Panc1 (cell line): ENCODE measurements around the gene PSMB5. TPM values are rescaled to one million over a fixed set of nuclear protein-coding genes. Genes with fewer than 3 reads are reported as not detected.

Experiments used
- ATAC-seq: fragments of 200-7000 bp; cut with Tn5 transposase; 2 replicates; pipeline ENCODE4 v1.9.1; 2020; ENCODE audit warnings: mild to moderate bottlenecking, moderate library complexity
- BruUV-seq: library from RNA; stranded (reverse); fragments of 400-500 nt; replicated peaks from 2 replicates; lab custom pipeline; 2021; lab: Mats Ljungman, UMichigan
- CTCF ChIA-PET: fragments of 300-600 bp; sonication (Branson Sonifier 250); formaldehyde crosslinking; loops from one replicate; lab custom pipeline; 2022; ENCODE audit warnings: antibody characterized with exemption; lab: Charles Lee
- POLR2A ChIA-PET: fragments of 300-600 bp; sonication (Branson Sonifier 250); formaldehyde crosslinking; loops from one replicate; lab custom pipeline; 2022; ENCODE audit warnings: antibody characterized with exemption; lab: Charles Lee
- DNase-seq: peaks from one replicate; pipeline ENCODE4 v3.0.0-alpha.2; 2010; ENCODE audit warnings: low read depth, low spot score
- H3K27ac ChIP-seq: 2 replicates; pipeline ENCODE4 v1.5.1; 2011; ENCODE audit warnings: mild to moderate bottlenecking, low read length, inconsistent platforms
- H3K27me3 ChIP-seq: fragments of 200-500 bp; sonication (Bioruptor generic); 2 replicates; pipeline ENCODE4 v1.6.0; 2014; ENCODE audit warnings: low read length, inconsistent platforms; ENCODE audit not compliant: control insufficient read depth, insufficient read depth
- H3K36me3 ChIP-seq: fragments of 200-500 bp; sonication (Bioruptor generic); 2 replicates; pipeline ENCODE4 v1.5.1; 2014; ENCODE audit warnings: inconsistent platforms, mild to moderate bottlenecking, low read length, moderate library complexity; ENCODE audit not compliant: control insufficient read depth, insufficient read depth
- H3K4me1 ChIP-seq: 2 replicates; pipeline ENCODE4 v1.5.1; 2011; ENCODE audit warnings: inconsistent platforms, mild to moderate bottlenecking, low read length, moderate library complexity; ENCODE audit not compliant: control insufficient read depth, insufficient read depth
- H3K4me3 ChIP-seq, 2 experiments: 2 replicates each; pipeline ENCODE4 v1.5.1; 2011 to 2012; ENCODE audit warnings: low read depth in 2 of 2, low read length in 2 of 2, mild to moderate bottlenecking in 2 of 2, inconsistent platforms in 1 of 2, moderate library complexity in 1 of 2
- H3K9me3 ChIP-seq: fragments of 200-500 bp; sonication (Bioruptor generic); 2 replicates; pipeline ENCODE4 v1.5.1; 2014; ENCODE audit warnings: low read depth, mild to moderate bottlenecking, inconsistent platforms, low read length, moderate library complexity; ENCODE audit not compliant: control insufficient read depth, insufficient read depth
- CTCF ChIP-seq: fragments of 450-650 bp; IDR thresholded peaks from 2 replicates; pipeline ENCODE4 v1.5.1; 2017; ENCODE audit warnings: mild to moderate bottlenecking
- POLR2AphosphoS5 ChIP-seq: IDR thresholded peaks from 2 replicates; pipeline ENCODE4 v1.6.1; 2012; ENCODE audit warnings: mild to moderate bottlenecking, low read depth, low read length, moderate library complexity
- SIN3A ChIP-seq: IDR thresholded peaks from 2 replicates; pipeline ENCODE4 v1.6.1; 2012; ENCODE audit warnings: low read depth, mild to moderate bottlenecking, low read length, moderate library complexity, borderline replicate concordance; ENCODE audit not compliant: insufficient read depth
- TCF7L2 ChIP-seq: IDR thresholded peaks from 2 replicates; pipeline ENCODE4 v1.6.1; 2011; ENCODE audit warnings: mild to moderate bottlenecking, low read depth, low read length, inconsistent platforms
- in situ Hi-C: cut with HindIII; loops from 2 replicates; pipeline ENCODE4 v1.10.0; 2016; ENCODE audit warnings: low sequenced_read_pairs, low pct_unique_long_range_greater_than_20kb
- intact Hi-C: fragments of 100-400 bp; cut with micrococcal nuclease; formaldehyde crosslinking; loops from one replicate; pipeline ENCODE4 v1.10.0; 2022; ENCODE audit not compliant: unreplicated experiment
- total RNA-seq: library from RNA; stranded (reverse); gene quantifications from one replicate; pipeline ENCODE4 v1.2.1, GENCODE V29; 2021; ENCODE audit not compliant: unreplicated experiment
- TF ChIP-seq, protein P1 (sequence below), 2 experiments: IDR thresholded peaks; 2 replicates each; pipeline ENCODE4 v1.6.1; 2011 to 2012; ENCODE audit warnings: low read depth in 2 of 2, control low read depth in 1 of 2, low read length in 1 of 2, mild to moderate bottlenecking in 1 of 2, moderate library complexity in 1 of 2; ENCODE audit not compliant: insufficient read depth in 1 of 2

PSMB5 gene
- total RNA-seq, 1 experiment from 2014 or later, result 149 TPM

GRCh38 chr14:22981876-22982476 lies 52.7 kb downstream of the PSMB5 start:
- intact Hi-C loops (no loop called here), in situ Hi-C loops (no loop called here)
- Histone ChIP-seq H3K4me1 (peaks cover 18% of the 10 kb centered on the region), H3K9me3 (no peaks in the 10 kb centered on the region), H3K27me3 (no peaks in the 10 kb centered on the region), H3K4me3 (peak overlapping the region; percentile 66 to 76), H3K36me3 (no peaks in the 10 kb centered on the region; the same call in 1 of the 2 replicates), H3K27ac (peak overlapping the region; percentile 87)
- no peak for TF ChIP-seq CTCF
- TF ChIP-seq, protein P1, sequence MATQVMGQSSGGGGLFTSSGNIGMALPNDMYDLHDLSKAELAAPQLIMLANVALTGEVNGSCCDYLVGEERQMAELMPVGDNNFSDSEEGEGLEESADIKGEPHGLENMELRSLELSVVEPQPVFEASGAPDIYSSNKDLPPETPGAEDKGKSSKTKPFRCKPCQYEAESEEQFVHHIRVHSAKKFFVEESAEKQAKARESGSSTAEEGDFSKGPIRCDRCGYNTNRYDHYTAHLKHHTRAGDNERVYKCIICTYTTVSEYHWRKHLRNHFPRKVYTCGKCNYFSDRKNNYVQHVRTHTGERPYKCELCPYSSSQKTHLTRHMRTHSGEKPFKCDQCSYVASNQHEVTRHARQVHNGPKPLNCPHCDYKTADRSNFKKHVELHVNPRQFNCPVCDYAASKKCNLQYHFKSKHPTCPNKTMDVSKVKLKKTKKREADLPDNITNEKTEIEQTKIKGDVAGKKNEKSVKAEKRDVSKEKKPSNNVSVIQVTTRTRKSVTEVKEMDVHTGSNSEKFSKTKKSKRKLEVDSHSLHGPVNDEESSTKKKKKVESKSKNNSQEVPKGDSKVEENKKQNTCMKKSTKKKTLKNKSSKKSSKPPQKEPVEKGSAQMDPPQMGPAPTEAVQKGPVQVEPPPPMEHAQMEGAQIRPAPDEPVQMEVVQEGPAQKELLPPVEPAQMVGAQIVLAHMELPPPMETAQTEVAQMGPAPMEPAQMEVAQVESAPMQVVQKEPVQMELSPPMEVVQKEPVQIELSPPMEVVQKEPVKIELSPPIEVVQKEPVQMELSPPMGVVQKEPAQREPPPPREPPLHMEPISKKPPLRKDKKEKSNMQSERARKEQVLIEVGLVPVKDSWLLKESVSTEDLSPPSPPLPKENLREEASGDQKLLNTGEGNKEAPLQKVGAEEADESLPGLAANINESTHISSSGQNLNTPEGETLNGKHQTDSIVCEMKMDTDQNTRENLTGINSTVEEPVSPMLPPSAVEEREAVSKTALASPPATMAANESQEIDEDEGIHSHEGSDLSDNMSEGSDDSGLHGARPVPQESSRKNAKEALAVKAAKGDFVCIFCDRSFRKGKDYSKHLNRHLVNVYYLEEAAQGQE (IDR thresholded peaks at IDR 0.05; ENCODE audit: insufficient read depth in 1 of 2, low read depth in 2 of 2, low read length in 1 of 2), result no peak
- peak; percentile 86 for TF ChIP-seq TCF7L2
- POLR2A ChIA-PET, result no interaction called here
- CTCF ChIA-PET, result interaction anchor here (0.7 to 1.4 kb wide), 4 partner anchors 8 to 53 kb away, joined by 3 to 5 read pairs (median 4); partner anchors contain the start of genes HAUS4 and PRMT5
- TSS peak; percentile 58 for BruUV-seq
- no peak for DNase-seq
- no peak for ATAC-seq

DNA sequence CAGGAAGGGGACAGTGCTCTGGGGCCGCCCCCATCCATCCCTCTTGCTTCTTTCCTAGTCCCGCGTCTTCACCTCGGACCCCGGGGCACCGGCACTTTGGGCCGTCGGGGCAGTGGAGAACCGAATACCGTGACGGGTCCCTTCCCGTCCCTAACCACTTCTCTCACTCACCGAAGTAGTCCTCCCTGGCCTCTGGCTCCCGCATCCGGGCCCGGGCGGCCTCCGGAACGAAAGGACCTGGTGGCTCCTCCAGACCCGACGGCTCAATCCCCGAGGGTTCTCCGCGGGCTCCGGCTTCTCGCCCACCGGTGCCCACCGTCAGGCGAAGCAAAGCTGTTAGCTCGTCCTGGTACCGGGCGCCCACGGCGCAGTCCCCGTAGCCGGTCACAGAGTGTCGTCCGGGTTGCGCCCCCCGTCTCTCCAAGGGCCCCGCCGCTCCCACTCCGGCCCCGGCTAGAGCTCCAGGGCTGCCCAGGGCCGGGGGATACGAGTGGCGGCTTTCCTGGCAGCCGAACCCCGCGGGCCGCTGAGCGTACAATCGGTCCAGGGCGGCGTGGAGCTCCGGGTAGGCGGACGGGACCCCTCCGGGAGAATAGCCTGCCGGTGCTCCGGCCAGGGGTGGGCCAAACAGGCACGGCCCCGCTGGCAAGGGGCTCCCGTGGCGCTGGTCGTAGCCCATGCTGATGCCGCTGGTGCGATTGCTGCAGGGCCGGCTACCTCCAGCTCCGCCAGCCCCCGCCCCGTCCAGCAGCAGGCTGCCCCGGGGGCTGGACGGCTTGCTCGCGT lies 53.4 kb downstream of the PSMB5 start:
- TF ChIP-seq POLR2AphosphoS5 (no peak; the same call in none of the 2 replicates), SIN3A (0 out of 2 replicates have a peak, but pooled peaks have one; percentile 15), CTCF (no peak)
- TF ChIP-seq, protein P1 (IDR thresholded peaks at IDR 0.05; ENCODE audit: insufficient read depth in 1 of 2, low read depth in 2 of 2, low read length in 1 of 2), result no peak
- POLR2A ChIA-PET, result no interaction called here
- intact Hi-C loops (no loop called here), in situ Hi-C loops (no loop called here)
- Histone ChIP-seq H3K27ac (peak overlapping the region; percentile 87), H3K4me1 (peaks cover 25% of the 10 kb centered on the region), H3K9me3 (no peaks in the 10 kb centered on the region), H3K4me3 (peak overlapping the region; percentile 66 to 76), H3K27me3 (no peaks in the 10 kb centered on the region), H3K36me3 (no peaks in the 10 kb centered on the region; the same call in 1 of the 2 replicates)
- DNase-seq (no peak), ATAC-seq (peak; percentile 7; the same call in 1 of the 2 replicates)
- CTCF ChIA-PET, result no interaction called here
- no TSS peak for BruUV-seq
